GM03348 (cell line): ENCODE measurements around the gene TBC1D7.

Experiments
- DNase-seq: peaks from one replicate; pipeline ENCODE4 v3.0.0; 2012; ENCODE audit warnings: low spot score

The TBC1D7 gene

DNA sequence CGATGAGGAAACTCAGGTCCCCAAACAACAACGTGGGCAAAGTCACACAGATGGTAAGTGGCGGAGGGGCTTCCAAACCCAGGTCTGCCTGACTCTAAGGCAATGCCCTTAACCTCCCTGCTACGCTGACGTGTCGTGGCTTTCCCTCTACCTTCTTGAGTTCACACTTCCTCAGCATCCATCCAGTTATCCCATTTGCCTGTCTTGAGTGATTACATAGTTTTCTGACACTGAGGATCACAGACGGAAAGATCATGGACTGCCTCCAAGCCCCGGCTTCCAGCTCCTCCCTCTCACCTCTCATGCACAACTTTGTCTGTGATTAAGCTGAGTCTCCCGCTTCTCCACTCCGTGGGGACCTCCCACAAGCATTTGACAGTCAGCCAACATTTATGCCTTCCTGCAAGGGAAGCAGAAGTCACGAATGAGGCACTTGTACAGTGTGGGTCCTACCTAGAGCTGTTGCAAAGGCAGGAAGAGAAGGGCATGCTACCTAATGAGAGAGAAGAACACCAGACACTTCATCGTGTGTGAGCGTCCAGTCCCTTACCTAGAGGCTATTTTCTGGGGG, 33.8 kb downstream of the TBC1D7 start:
- no peak for DNase-seq

DNA sequence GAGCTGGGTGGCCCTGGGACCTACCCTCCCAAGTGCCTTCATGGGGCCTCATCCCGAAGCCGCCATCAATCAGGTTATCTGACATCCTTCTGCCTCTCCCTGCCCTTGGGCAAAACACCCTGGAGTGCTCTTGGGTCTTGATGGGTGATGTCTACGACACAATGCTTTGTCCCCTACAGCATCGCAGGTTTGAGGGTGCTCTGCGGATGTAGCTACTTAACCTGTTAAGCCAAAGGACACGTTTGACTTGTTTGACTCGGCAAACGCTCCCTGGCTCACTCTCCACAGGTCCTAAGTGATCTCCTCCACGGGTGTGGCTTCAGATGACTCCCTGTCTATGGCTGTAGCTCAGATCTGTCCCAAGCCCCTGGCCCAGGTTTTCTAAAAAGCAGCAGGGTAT, 35.6 kb downstream of the TBC1D7 start:
- no peak for DNase-seq

DNA sequence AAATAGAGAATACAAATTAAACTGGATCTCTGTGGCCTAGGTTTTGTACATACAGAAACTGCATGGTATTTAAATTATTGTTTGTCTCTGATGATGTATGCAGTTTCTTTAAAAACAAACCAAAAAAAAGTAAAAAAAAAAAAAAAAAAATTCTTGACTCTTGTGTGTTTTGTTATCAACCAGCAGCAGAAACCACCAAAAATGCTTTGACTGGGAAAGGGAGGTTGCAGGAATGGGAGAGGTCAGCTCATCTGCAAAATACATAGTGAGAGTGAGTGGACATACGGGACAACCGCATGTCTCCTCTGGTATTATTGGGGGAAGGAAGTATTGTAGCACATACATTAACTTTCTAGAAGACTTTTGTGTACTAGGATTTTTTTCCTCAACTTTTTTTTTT, 38.0 kb downstream of the TBC1D7 start:
- DNase-seq: no peak

DNA sequence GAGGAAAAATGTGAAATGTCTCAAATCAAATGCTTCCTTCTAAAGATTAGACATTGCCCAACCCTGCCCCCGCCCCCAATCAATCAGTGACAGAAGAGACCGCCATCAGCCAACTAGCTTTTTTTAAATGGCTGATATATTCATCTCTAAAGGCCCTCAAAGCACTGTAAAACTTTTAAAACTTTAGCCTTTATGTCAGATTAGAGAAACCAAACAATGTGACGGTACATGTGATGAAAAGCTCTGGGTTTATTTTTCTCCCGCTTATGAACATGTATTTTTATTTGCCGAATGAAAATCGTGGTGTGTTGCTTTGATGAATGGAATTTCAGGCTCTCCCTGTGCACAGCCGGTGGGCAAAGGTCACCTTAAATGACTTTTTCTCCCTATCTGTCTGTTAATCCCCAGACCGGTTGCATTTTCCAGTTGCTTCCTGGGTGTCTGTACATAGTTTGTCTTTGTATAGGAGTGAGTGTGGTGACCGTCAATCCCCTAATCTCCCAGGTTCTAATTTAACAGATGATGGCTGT, 38.5 kb downstream of the TBC1D7 start:
- no peak for DNase-seq

DNA sequence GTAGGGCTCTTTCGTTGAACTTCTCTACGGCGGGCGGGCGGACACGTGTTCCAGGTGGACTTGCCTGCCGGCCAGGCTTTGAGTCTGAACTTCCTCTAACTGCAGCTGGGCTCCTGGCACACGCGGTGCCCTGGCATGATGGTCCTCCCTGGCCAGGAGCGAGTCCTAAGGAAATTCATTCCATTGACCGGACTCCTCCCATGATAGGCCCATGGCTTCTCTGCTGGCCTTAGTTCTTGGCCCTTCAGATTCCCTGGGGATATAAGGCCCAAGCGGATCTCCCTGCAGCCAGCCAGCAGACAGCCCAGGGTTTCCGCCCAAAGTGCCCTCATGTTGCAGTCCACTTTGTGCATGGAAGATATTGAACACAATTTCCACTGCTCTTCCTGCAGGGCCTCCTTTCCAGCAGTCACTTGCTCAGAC, 39.4 kb downstream of the TBC1D7 start:
- no peak for DNase-seq

DNA sequence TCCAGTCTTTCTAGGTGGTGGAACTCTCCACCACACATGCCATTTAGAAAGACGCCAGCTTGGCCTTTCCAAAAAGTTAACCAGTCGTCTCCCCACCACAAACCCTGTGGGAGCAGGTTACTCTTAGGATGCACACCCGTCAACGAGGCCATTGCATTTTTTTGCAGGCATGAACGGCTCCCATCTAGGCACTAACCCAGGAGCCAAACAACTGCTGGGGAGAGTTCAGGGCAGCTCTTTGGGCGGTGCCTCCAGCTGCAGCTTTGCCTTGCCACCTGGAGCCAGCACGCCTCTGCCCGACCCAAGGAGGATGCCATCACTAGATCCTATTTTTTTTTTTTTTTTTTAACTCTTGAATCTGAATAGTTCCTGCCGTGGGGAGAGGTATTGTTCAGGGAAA, 39.9 kb downstream of the TBC1D7 start:
- DNase-seq: no peak

DNA sequence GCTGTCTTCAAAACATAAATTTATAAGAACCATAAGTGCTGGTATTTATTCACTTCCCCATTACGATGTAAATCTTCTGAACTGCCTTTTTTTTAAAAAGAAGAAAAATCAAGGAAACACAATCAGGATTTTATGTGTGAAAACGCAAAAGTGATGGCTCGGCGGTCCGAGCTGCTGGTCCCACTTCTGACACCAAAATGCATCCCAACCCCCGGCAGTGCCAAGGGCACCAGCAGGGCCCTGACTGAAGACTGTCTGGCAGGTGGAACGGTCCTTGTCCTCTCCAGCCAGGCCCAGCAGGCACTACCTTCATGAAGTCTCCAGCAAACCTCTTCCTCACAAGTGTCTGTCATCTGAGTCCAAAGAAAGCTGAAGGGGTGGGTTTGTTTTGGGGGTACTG, 41.2 kb downstream of the TBC1D7 start:
- DNase-seq: no peak

DNA sequence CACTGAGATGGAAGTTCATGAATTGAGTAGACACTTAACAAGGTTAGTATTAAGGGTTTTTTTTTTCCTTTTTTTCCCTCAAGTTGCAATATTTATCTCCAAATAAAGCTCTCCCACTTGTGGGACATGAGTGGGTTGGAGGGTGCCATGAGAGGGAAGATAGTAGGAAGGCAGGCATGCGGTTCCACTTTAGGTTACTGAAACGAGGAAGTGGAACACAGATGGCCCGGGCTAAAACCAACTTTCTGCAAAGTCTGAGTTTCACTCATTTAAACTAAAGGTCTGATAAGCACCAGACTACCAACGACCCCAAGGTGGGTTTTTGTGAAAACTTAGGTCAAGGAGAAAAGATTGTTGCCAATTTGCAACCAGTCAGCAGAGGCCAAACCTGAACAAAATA, 42.2 kb downstream of the TBC1D7 start:
- DNase-seq: no peak

DNA sequence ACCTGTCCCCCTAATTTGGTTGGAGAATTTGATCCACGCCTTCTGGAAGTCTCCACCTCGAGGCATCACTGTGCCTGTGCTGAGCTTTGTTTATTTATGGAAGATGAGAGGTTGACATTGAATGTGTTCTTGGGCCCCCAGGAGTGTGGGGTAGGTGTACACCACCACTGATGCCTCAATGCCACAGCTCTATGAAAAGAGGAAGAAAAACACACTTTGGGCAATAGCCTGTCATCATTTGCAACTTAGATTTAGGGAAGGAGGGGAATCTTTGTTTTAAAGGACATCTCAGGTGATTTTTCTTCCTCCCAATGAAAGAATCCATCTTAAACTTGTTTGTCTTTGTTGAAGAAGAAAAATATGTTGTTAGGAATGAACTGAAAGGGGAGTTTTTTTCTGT, 42.6 kb downstream of the TBC1D7 start:
- DNase-seq: no peak

DNA sequence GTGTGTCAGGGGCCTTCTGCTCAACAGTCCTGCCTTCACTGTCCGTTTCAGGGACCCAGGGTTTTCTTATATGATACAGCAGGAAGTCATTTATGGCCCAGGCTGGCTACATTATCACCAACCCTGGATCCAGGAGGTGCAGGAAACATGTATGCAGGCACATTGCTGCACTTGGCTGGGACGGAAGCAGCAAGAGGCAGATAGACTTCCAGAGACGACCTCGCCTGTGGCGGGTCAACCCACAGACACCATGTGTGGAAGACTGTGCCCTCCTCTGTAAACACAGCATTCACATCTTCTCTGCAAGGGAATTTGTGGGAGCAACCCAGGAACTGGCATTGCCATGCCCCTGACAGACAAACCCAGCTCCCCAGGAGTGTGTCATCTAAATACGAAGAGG, 43.7 kb downstream of the TBC1D7 start:
- DNase-seq: no peak

DNA sequence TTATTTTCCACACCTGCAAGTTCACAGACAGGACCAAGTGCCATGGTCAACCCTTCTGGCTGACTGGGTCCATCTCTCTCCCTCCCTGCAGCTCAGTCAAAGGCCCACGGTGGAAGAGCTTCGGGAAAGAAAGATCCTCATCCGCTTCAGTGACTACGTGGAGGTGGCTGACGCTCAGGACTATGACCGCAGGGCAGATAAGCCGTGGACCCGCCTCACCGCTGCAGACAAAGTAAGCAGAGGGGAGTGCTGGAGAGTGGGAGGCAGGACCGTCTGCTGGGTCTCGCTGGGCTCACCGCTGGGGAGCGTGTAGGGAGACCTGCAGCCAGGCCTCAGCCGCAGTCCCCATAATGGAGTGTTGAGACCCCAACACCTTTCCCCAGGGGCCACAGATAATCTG, 45.0 kb downstream of the TBC1D7 start:
- no peak for DNase-seq

DNA sequence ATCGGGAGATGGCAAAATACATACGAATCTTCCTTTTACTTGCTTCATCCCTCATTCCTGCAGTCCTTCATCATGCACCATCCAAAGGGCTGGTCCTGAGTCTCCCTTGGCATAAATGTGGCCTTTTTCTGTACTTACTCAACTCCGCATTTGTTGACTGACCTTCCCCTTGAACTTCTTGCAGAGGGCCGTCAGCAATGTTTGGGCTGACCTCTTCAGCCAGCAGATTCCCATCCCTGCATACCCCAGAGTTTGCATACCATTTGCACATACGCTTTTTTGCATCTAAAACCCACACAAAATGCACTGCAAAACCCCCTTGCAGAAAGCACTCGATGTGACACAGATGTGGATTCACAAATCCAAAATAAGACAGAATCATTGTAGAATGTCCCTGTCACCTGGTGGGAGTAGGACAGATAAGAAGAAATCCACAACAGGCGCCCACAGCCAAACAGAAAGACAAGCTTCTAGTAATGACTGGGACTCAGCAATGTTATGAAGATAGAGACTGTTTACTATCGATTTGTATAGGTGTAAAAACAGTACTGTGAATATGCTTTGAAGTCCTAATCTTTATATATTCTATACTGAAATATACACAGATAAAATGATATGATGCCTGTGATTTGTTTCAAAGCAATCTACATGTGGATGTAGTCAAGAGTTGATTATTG, 45.8 kb downstream of the TBC1D7 start:
- no peak for DNase-seq

DNA sequence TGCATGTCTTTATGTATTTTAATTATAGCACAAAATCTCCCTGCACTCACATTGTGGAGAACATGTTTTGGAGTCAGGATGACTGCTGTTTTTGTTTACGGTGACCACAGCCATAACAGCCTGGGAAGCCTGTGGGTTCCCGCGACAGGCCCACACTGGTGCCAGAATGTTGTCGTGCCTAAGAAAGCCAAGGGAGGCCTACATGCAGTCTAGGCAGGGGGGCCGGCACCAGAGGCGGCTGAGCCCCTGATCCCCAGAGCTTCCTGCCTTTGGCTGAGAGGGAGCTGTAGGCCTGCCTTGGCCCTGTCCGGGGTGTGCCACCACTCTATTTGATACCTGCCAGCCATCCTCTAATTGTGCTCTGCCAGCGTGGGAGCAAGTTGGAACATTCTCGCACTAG, 46.7 kb downstream of the TBC1D7 start:
- DNase-seq: no peak

DNA sequence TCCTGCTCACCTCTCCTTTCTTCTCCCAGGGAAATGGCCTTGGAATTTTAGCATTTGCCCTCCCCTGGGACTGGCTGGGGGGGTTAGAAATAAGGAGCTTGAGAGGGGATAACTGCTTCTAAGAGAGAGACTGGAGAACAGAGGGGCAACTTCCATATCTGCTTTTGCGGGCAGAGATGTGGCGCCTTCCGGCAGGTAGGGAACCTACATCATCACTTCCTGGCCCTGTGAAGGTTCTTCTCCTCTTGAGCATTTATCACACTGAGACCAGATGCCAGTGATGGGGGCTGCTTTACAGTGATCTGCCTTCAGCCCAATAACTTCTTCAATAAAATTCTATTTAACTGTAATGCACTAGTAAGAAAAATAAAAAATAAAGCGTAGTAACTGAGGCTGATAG, 48.1 kb downstream of the TBC1D7 start:
- DNase-seq: no peak

DNA sequence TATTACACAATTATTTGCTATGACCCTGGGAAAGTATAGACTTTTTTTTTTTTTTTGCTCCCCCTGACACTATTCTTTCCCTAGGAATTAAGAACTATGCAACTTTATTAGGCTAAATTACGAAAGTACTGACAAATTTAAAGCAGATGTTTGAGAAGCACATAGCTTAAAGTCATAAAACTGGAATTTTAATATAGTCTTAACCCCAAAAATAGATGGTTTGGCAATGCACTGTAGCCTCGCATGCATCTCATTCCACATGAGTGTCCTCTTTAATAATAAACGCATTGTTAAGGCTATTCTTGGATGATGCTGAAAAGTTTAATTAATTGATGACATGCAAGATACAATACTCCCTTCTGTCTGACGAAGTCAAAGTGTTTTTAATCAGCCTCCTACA, 49.3 kb downstream of the TBC1D7 start:
- peak; percentile 86 for DNase-seq

DNA sequence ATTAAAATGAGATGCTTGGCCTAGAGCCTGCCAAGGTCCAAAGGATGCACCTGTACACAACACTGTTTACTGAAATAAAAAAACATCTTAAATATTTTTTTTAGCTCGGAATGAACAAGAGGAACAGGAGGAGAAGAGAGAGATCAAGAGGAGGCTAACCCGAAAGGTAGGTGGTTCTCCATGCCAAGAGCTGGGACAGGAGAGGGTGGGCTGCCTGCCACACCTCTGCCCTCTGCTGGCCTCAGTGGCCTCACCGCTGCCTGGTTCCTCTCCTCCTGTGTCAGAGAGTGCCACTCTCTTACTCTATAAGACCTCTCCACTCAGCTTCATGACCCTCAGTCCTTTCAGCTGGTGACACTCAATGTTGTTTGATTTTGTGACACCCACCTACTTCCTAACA, 50.2 kb downstream of the TBC1D7 start:
- DNase-seq: no peak

DNA sequence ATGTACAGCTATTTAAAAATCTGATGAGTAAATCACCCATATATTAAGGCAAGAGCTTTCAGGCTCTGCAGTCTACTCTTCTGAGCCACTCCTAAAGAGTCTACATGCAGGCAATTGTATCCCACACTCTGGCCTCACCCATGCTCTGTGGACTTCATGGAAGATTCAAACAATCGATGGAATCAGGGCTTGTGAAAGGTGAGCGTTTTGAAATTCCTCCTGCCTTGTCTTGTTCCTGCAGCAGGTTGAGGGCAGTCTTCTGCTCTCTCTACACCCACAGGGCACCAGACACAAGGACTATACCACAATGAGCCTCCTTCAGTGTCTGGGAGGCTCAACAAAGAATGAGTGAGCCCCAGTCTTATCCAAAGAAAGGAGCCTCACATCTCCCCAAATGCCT, 51.1 kb downstream of the TBC1D7 start:
- no peak for DNase-seq

DNA sequence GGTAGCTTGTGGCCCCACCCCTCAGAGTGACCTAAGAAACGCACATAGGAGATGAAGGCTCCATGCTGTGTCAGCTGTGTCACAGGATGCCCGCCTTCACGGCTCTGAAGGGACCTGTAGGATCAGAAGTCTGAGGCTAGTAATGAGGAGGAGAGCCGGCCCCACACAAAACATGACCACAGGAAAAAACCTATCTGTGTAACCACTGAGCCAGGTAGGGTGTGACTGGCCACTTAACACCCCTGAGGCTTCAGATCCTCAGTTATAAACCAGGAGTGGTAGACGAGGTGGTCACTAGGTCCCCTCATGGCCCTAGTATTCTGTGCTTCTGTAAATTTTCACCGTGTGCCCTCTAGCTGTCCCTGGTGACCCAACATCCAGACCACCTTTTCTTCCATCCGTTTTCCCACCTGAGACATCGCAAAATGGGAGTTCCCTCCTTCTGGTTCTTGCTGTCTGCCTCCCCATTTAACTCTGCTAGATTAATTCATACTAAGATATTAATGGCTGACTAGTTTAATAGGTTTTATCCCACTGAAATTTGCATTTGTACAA, 52.8 kb downstream of the TBC1D7 start:
- DNase-seq: no peak

DNA sequence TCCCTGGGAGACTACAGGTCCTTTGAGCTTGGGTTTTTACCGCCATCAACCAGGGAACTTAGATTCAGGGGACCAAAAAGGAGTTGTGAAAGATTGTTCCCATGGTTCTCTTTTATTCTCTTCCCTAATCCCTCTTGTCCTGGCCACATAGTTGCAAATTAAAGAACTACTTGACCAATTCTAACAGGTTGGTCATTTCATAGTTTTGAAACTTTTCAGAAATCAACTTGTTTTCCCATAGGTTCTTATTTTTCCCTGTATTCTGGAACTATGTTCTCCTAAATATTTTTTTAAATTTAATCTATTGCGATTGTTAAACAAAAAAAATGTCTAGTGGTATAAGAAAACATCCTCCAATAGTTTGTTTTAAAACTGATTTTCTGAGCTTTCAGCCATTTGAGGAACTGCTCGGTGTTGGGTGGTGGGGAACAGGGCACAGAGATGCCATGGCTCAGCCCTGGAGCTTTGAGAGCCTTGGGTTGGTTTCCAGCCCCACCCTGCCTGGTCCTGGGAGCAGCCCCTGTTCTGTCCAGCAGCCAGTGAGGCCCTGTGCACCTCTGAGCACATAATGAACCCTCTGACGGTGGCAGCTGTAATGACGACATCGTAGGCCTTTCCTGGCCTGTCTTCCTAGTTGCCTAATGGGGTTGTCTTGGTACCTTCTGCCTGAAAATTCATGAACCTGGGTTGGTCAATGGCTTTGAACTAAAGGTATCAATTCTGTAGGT, 53.5 kb downstream of the TBC1D7 start:
- no peak for DNase-seq

DNA sequence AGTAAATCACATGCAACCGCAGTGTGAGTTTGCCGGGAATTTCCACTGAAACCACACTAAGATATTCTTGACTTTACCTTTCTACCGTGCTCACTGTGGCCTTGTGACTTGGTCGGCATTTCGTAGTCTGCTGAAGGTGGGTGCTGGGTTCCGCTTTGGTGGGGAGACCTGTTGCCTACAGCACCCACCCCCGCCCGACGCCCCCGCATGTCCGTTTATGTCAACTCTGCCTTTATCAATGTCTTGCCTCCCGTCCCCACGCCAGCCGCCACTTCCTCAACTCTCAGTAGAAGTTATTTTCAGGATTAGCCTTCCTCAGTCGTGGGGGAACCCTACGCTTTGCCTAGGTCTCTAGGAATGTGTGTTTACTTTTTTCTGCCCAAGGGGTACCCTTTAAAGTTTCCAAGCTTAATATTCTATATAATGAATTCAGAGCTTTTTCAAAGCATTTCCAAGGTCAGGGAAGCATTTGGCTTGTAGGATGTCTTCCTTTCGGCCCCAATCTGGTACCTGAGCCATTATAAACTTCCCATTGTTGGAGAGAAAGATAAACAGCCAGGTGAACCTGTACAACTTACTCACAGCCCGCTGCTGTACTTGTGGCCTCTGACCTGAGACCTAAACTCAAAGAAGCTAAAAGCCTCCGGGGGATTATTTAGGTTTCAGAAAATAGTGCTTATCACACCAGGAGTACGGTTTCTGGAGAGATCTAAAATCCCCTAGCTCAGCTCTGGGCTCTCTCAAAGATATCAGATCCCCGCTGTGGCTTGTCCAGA, 54.2 kb downstream of the TBC1D7 start:
- DNase-seq: no peak

DNA sequence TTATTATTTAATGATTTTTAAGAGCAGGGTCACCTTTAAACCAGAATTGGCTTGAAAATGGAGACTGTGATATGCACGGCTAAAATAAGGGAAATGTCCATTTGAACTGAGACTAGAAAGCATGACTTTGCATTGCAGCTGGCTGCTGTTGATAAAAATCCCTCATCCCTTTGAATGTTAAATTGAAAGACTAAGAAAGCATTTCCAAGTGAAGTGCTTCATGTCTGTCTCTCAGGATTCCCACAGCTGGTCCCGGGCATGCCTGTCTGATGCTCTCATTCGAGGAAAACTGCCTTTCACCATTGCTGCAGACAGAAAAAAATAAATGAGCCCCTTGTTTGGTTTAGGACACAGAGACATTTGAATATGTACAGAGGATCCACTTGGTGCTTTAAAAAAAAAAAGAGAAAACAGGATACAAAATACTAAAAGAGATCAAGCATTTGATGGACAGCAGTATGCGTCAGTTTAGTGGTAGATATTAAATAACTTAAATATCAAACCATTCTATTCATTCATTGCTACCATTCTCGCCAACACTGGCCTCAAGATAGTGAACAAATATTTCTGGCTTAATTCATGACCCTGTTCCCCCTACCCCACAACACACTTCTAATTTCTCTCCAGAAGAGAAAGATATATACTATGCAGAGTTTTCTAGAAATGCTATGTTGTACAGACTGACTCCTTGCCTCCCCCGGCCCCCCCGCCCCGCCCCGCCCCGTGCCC, 55.0 kb downstream of the TBC1D7 start:
- DNase-seq: no peak
